A549 (cell line): ENCODE measurements around the gene ANTKMT. TPM values are rescaled to one million over a fixed set of nuclear protein-coding genes. Genes with fewer than 3 reads are reported as not detected.

Experiments used
- ATAC-seq, 2 experiments: fragments of 200-7000 bp in 1 of 2; fragments of >200 bp in 1 of 2; cut with Nextera tagmentation in 1 of 2; cut with Tn5 transposase in 1 of 2; 3 replicates each; pipeline versions ENCODE4 v1.8.0 to v1.9.1; 2018 to 2020; ENCODE audit warnings: mild to moderate bottlenecking in 1 of 2, moderate library complexity in 1 of 2
- CTCF ChIA-PET: fragments of 300-600 bp; sonication (Branson Sonifier 250); formaldehyde crosslinking; extraction: SDS; loops from one replicate; lab custom pipeline; 2021; ENCODE audit warnings: antibody characterized with exemption, inconsistent platforms; lab: Yijun Ruan, JAX
- POLR2A ChIA-PET: fragments of 350-600 bp; formaldehyde crosslinking; extraction: SDS; loops from one replicate; lab custom pipeline; 2021; ENCODE audit warnings: antibody characterized with exemption, inconsistent platforms; lab: Yijun Ruan, JAX
- DNase-seq, 2 experiments: peaks; one replicate each; pipeline versions ENCODE4 v3.0.0 to v3.0.0-alpha.2; 2011 to 2016; ENCODE audit warnings: low read depth in 1 of 2, low spot score in 1 of 2
- FAIRE-seq: peaks from 2 replicates; lab custom pipeline; 2011; peaks lifted over from hg19 to GRCh38; lab: Jason Lieb, UNC
- H3K27ac ChIP-seq, 2 experiments: fragments of >200 bp; sonication (Bioruptor Twin); formaldehyde crosslinking; 3 replicates each; pipeline ENCODE4 v1.5.1; 2016 to 2017
- H3K4me1 ChIP-seq: fragments of >200 bp; sonication (Bioruptor Twin); formaldehyde crosslinking; 3 replicates; pipeline ENCODE4 v1.6.1; 2016
- H3K4me2 ChIP-seq: fragments of >200 bp; sonication (Bioruptor Twin); formaldehyde crosslinking; 3 replicates; pipeline ENCODE4 v1.6.1; 2016
- H3K4me3 ChIP-seq: fragments of >200 bp; sonication (Bioruptor Twin); formaldehyde crosslinking; 3 replicates; pipeline ENCODE4 v1.5.1; 2016
- H3K9me3 ChIP-seq: fragments of >200 bp; sonication (Bioruptor Twin); formaldehyde crosslinking; 3 replicates; pipeline ENCODE4 v1.6.1; 2016
- ATOH8 ChIP-seq: fragments of 250-450 bp; sonication (Bioruptor Pico); IDR thresholded peaks from 2 replicates; pipeline ENCODE4 v1.5.0; 2020; ENCODE audit warnings: low read depth, mild to moderate bottlenecking, moderate library complexity
- CBX8 ChIP-seq: fragments of 200-600 bp; sonication (generic); IDR thresholded peaks from 2 replicates; pipeline ENCODE4 v1.6.1; 2016
- CHD4 ChIP-seq: fragments of 200-600 bp; sonication (generic); IDR thresholded peaks from 2 replicates; pipeline ENCODE4 v1.6.1; 2016; ENCODE audit warnings: antibody characterized with exemption, mild to moderate bottlenecking, borderline replicate concordance
- CTCF ChIP-seq: fragments of >200 bp; sonication (Bioruptor Twin); formaldehyde crosslinking; IDR thresholded peaks from 3 replicates; pipeline ENCODE4 v1.5.1; 2016
- E2F6 ChIP-seq: IDR thresholded peaks from 2 replicates; pipeline ENCODE4 v1.6.1; 2012; ENCODE audit warnings: low read depth, borderline replicate concordance
- ELK1 ChIP-seq: fragments of 150-350 bp; IDR thresholded peaks from 2 replicates; pipeline ENCODE4 v1.6.1; 2014; ENCODE audit warnings: low read depth, mild to moderate bottlenecking, low read length
- EP300 ChIP-seq, 2 experiments: fragments of >200 bp; sonication (Bioruptor Twin); formaldehyde crosslinking; IDR thresholded peaks; 2 replicates in 1 of 2; 3 replicates in 1 of 2; pipeline ENCODE4 v1.6.1; 2016 to 2017
- ESRRA ChIP-seq: fragments of 150-350 bp; IDR thresholded peaks from 2 replicates; pipeline ENCODE4 v1.6.1; 2014; ENCODE audit warnings: mild to moderate bottlenecking, low read length, borderline replicate concordance
- FOSB ChIP-seq: fragments of 250-450 bp; sonication (Bioruptor Pico); IDR thresholded peaks from 2 replicates; pipeline ENCODE4 v1.5.0; 2020; ENCODE audit warnings: mild to moderate bottlenecking, moderate library complexity
- FOSL2 ChIP-seq, 2 experiments: fragments of 450-650 bp in 1 of 2; fragments of >200 bp in 1 of 2; sonication (Bioruptor Twin) in 1 of 2; formaldehyde crosslinking; IDR thresholded peaks; 2 replicates each; pipeline versions ENCODE4 v1.5.0 to v1.6.1; 2016 to 2020; ENCODE audit warnings: mild to moderate bottlenecking in 1 of 2, moderate library complexity in 1 of 2
- FOXS1 ChIP-seq: fragments of 250-450 bp; sonication (Bioruptor Pico); IDR thresholded peaks from 2 replicates; pipeline ENCODE4 v1.5.0; 2020; ENCODE audit warnings: mild to moderate bottlenecking, moderate library complexity
- GATA3 ChIP-seq: IDR thresholded peaks from 2 replicates; pipeline ENCODE4 v1.6.1; 2012; ENCODE audit warnings: borderline replicate concordance
- HES2 ChIP-seq: fragments of >200 bp; sonication (Bioruptor Twin); formaldehyde crosslinking; IDR thresholded peaks from 2 replicates; pipeline ENCODE4 v1.6.1; 2016
- HMGXB4 ChIP-seq: fragments of 250-450 bp; sonication (Bioruptor Pico); IDR thresholded peaks from 2 replicates; pipeline ENCODE4 v1.5.0; 2021; ENCODE audit warnings: mild to moderate bottlenecking, moderate library complexity, borderline replicate concordance
- HOXA7 ChIP-seq: fragments of 250-450 bp; sonication (Bioruptor Pico); IDR thresholded peaks from 2 replicates; pipeline ENCODE4 v1.5.0; 2020; ENCODE audit warnings: mild to moderate bottlenecking, moderate library complexity
- HOXB5 ChIP-seq: fragments of 250-450 bp; sonication (Bioruptor Pico); IDR thresholded peaks from 2 replicates; pipeline ENCODE4 v1.5.0; 2020; ENCODE audit warnings: mild to moderate bottlenecking, moderate library complexity
- MYC ChIP-seq: IDR thresholded peaks from 2 replicates; pipeline ENCODE4 v1.6.1; 2012; ENCODE audit warnings: mild to moderate bottlenecking, inconsistent platforms, low read length, improper control_type of control experiment, borderline replicate concordance
- NFE2L2 ChIP-seq: fragments of 150-350 bp; conservative IDR thresholded peaks from 2 replicates; pipeline ENCODE4 v1.6.1; 2014; ENCODE audit warnings: low read length
- PHF8 ChIP-seq: fragments of 200-600 bp; sonication (generic); IDR thresholded peaks from 2 replicates; pipeline ENCODE4 v1.6.1; 2016; ENCODE audit warnings: low read depth, mild to moderate bottlenecking, antibody characterized with exemption, moderate library complexity, borderline replicate concordance
- RAD21 ChIP-seq, 2 experiments: fragments of >200 bp in 1 of 2; sonication (Bioruptor Twin) in 1 of 2; formaldehyde crosslinking in 1 of 2; IDR thresholded peaks in 1 of 2; conservative IDR thresholded peaks in 1 of 2; 2 replicates in 1 of 2; 3 replicates in 1 of 2; pipeline ENCODE4 v1.6.1; 2012 to 2018; ENCODE audit warnings: inconsistent platforms in 1 of 2
- SMC3 ChIP-seq: fragments of >200 bp; sonication (Bioruptor Twin); formaldehyde crosslinking; IDR thresholded peaks from 3 replicates; pipeline ENCODE4 v1.6.1; 2018; ENCODE audit warnings: inconsistent platforms
- SREBF2 ChIP-seq: fragments of 450-650 bp; IDR thresholded peaks from 2 replicates; pipeline ENCODE4 v1.6.1; 2014; ENCODE audit warnings: mild to moderate bottlenecking, moderate library complexity
- TP53 ChIP-seq: fragments of 250-450 bp; sonication (Bioruptor Pico); IDR thresholded peaks from 2 replicates; pipeline ENCODE4 v1.5.0; 2021; ENCODE audit warnings: mild to moderate bottlenecking, moderate library complexity
- ZFP36 ChIP-seq: fragments of 450-650 bp; IDR thresholded peaks from 2 replicates; pipeline ENCODE4 v1.6.1; 2014; ENCODE audit warnings: borderline replicate concordance; ENCODE audit not compliant: partially characterized antibody
- WGBS: methylation state at CpG from one replicate; pipeline ENCODE4 v1.1.6; 2017; ENCODE audit errors: missing lambda C conversion rate; 5-methylcytosine and 5-hydroxymethylcytosine counted together
- polyA plus RNA-seq, 4 experiments: library from polyadenylated mRNA; depleted of rRNA in 3 of 4; stranded (reverse); fragments of >200 nt; fragmentation: RNase III in 1 of 4; extraction: RNeasy Plus Mini Kit Qiagen cat#74134 plus additional on column Dnase treatment in 1 of 4; gene quantifications; 2 replicates in 3 of 4; 3 replicates in 1 of 4; pipeline ENCODE4 v1.2.3, GENCODE V29; 2011 to 2017

Gene ANTKMT
- polyA plus RNA-seq, 2 of the 4 experiments (the other 2 are of a cell fraction) = 11.9 to 55.8 TPM

- ATAC-seq = 0 out of 6 replicates have a peak, but pooled peaks of 1 of the 2 experiments have one; percentile 15
- WGBS = 76% methylated on average over 18 of the region's 21 CpGs
- no peak for FAIRE-seq
Measured at GRCh38 chr16:743794-744500, 23.0 kb downstream of the ANTKMT start.

GRCh38 chr16:745739-746138, 24.8 kb downstream of the ANTKMT start:
- Histone ChIP-seq H3K4me1 (no peaks in the 10 kb centered on the region), H3K4me2 (peak overlapping the region; percentile 8; the same call in 1 of the 3 replicates), H3K9me3 (no peaks in the 10 kb centered on the region), H3K27ac (no peak overlapping the region; a peak in 1 of 6 replicates), H3K4me3 (no peak overlapping the region)
- 2% methylated on average over 6 of the region's 14 CpGs for WGBS
- peak; percentile 73 for ATAC-seq
- DNase-seq = peak in 1 of 2 experiments; percentile 63
- TF ChIP-seq RAD21 (conservative IDR thresholded peaks at IDR 0.05 in 1 of 2, IDR thresholded peaks at IDR 0.05 in 1 of 2) (peak; percentile 34 to 50; a peak in 4 of 5 replicates), NFE2L2 (no peak), TP53 (CRISPR knock-in tag) (no peak), CTCF (peak; percentile 60), ESRRA (no peak), SREBF2 (no peak), FOSB (CRISPR knock-in tag) (no peak), SMC3 (peak; percentile 73), MYC (no peak), FOSL2 (IDR thresholded peaks at IDR 0.05) (no peak), FOSL2 (CRISPR knock-in tag; IDR thresholded peaks at IDR 0.05) (no peak), HOXA7 (CRISPR knock-in tag) (no peak), HOXB5 (CRISPR knock-in tag) (no peak)
- POLR2A ChIA-PET = no interaction called here
- no peak for FAIRE-seq
- CTCF ChIA-PET = interaction anchor here (0.7 to 28.0 kb wide), 15 partner anchors 9 to 90 kb away, joined by 3 to 656 read pairs (median 6); partner anchors contain the start of genes ANTKMT, CCDC78, FBXL16 and HAGHL

More at GRCh38 chr16:743794-744500, 23.0 kb downstream of the ANTKMT start:
- H3K4me2 ChIP-seq = no peak overlapping the region
- no peak overlapping the region for H3K27ac ChIP-seq
- TF ChIP-seq ATOH8 (CRISPR knock-in tag) = no peak
- no peak for TF ChIP-seq FOXS1 (CRISPR knock-in tag)
- no peak for TF ChIP-seq CBX8
- no peak for TF ChIP-seq GATA3
- no peak for TF ChIP-seq E2F6
- no peak for TF ChIP-seq EP300 (IDR thresholded peaks at IDR 0.05)
- TF ChIP-seq NFE2L2 = no peak
- H3K9me3 ChIP-seq = no peaks in the 10 kb centered on the region
- CTCF ChIA-PET = interaction anchor here (0.9 to 28.0 kb wide), 7 partner anchors 8 to 39 kb away, joined by 3 to 656 read pairs (median 10); partner anchors contain the start of genes ANTKMT, CCDC78, FBXL16 and HAGHL
- peaks cover 6% of the 10 kb centered on the region; the same call in 2 of the 3 replicates for H3K4me1 ChIP-seq
- H3K4me3 ChIP-seq = no peak overlapping the region
- no peak for DNase-seq
- POLR2A ChIA-PET = no interaction called here

- H3K4me2 ChIP-seq = no peak overlapping the region
- ChIA-PET POLR2A (no interaction called here), CTCF (interaction anchor here (1.0 to 28.0 kb wide), 5 partner anchors 10 to 38 kb away, joined by 3 to 656 read pairs (median 6); partner anchors contain the start of genes ANTKMT, CCDC78, FBXL16 and HAGHL)
- no peak for DNase-seq
- no peak overlapping the region for H3K27ac ChIP-seq
- no peaks in the 10 kb centered on the region for H3K4me1 ChIP-seq
- WGBS = 76% methylated on average over 4 of the region's 13 CpGs
- no peaks in the 10 kb centered on the region for H3K9me3 ChIP-seq
- FAIRE-seq = no peak
- H3K4me3 ChIP-seq = no peak overlapping the region
- no peak for ATAC-seq
- no peak for TF ChIP-seq MYC
- no peak for TF ChIP-seq ESRRA
- no peak for TF ChIP-seq HOXA7 (CRISPR knock-in tag)
- TF ChIP-seq ELK1 = no peak
- no peak for TF ChIP-seq HES2
- no peak for TF ChIP-seq FOSL2 (IDR thresholded peaks at IDR 0.05)
- TF ChIP-seq FOSL2 (CRISPR knock-in tag; IDR thresholded peaks at IDR 0.05) = no peak
- TF ChIP-seq FOXS1 (CRISPR knock-in tag) = no peak
- no peak for TF ChIP-seq SREBF2
- TF ChIP-seq HMGXB4 = no peak
- TF ChIP-seq ZFP36 = no peak
- TF ChIP-seq CHD4 = no peak
- TF ChIP-seq PHF8 = no peak
Measured at GRCh38 chr16:746637-747036, 25.7 kb downstream of the ANTKMT start.
